Smooth muscle cell (in vitro differentiated cells): ENCODE results near the gene SMYD3. TPM values are rescaled to one million over a fixed set of nuclear protein-coding genes. Genes with fewer than 3 reads are reported as not detected.
"Not testable (repeated sequence)": the region's sequence is repeated elsewhere in the genome, so short reads cannot be mapped to it uniquely, and the experiment has no call there.

Experiments
- DNase-seq: peaks from one replicate; lab custom pipeline; 2025; ENCODE audit not compliant: unreplicated experiment; lab: John Stamatoyannopoulos, UW
- H2AFZ ChIP-seq: fragments of 200-600 bp; sonication (generic); 2 replicates; pipeline ENCODE4 v1.6.0; 2016; ENCODE audit warnings: antibody characterized with exemption, low read depth, mild to moderate bottlenecking
- H3F3A ChIP-seq: fragments of 200-600 bp; sonication (generic); 2 replicates; pipeline ENCODE4 v1.6.0; 2017; ENCODE audit warnings: antibody characterized with exemption, low read depth
- H3K27ac ChIP-seq: fragments of 200-600 bp; sonication (generic); 2 replicates; pipeline ENCODE4 v1.5.1; 2016; ENCODE audit warnings: low read depth, mild to moderate bottlenecking
- H3K27me3 ChIP-seq: fragments of 200-600 bp; sonication (generic); 2 replicates; pipeline ENCODE4 v1.6.1; 2016; ENCODE audit warnings: low read depth, mild to moderate bottlenecking
- H3K36me3 ChIP-seq: fragments of 200-600 bp; sonication (generic); 2 replicates; pipeline ENCODE4 v1.5.1; 2016; ENCODE audit warnings: low read depth
- H3K4me1 ChIP-seq: fragments of 200-600 bp; sonication (generic); 2 replicates; pipeline ENCODE4 v1.5.1; 2016; ENCODE audit warnings: low read depth
- H3K4me2 ChIP-seq: fragments of 200-600 bp; sonication (generic); 2 replicates; pipeline ENCODE4 v1.6.0; 2016; ENCODE audit warnings: mild to moderate bottlenecking
- H3K4me3 ChIP-seq: fragments of 200-600 bp; sonication (generic); 2 replicates; pipeline ENCODE4 v1.5.1; 2016; ENCODE audit warnings: mild to moderate bottlenecking
- H3K79me2 ChIP-seq: fragments of 200-600 bp; sonication (generic); 2 replicates; pipeline ENCODE4 v1.6.0; 2016; ENCODE audit warnings: low read depth, mild to moderate bottlenecking
- H3K9ac ChIP-seq: fragments of 200-600 bp; sonication (generic); 2 replicates; pipeline ENCODE4 v1.6.0; 2016; ENCODE audit warnings: low read depth
- H3K9me3 ChIP-seq: fragments of 200-600 bp; sonication (generic); replicated peaks from 2 replicates; pipeline ENCODE4 v1.5.1; 2016; ENCODE audit warnings: low read depth
- H4K20me1 ChIP-seq: fragments of 200-600 bp; sonication (generic); 2 replicates; pipeline ENCODE4 v1.6.0; 2016; ENCODE audit warnings: low read depth
- CTCF ChIP-seq: fragments of 200-600 bp; sonication (generic); IDR thresholded peaks from 2 replicates; pipeline ENCODE4 v1.5.1; 2017; ENCODE audit warnings: borderline replicate concordance, mild to moderate bottlenecking, antibody characterized with exemption; ENCODE audit not compliant: insufficient read depth, poor library complexity, severe bottlenecking
- WGBS: methylation state at CpG from one replicate; pipeline ENCODE4 v1.1.7; 2016; ENCODE audit warnings: low lambda C conversion rate; 5-methylcytosine and 5-hydroxymethylcytosine counted together
- polyA plus RNA-seq: library from polyadenylated mRNA; unstranded; fragments of >200 nt; fragmentation: Nextera tagmentation; extraction: Ambion mirVana; gene quantifications from 2 replicates; pipeline ENCODE4 v1.2.1, GENCODE V29; 2016
- total RNA-seq: library from RNA; depleted of rRNA; stranded (reverse); fragments of >200 nt; gene quantifications from 2 replicates; pipeline ENCODE4 v1.2.3, GENCODE V29; 2014

SMYD3 gene
- total and polyA plus RNA-seq, 2 experiments from 2014 or later, result 162 to 301 TPM

GRCh38 chr1:245822996-245823395, 684.1 kb downstream of the SMYD3 start:
- no peak for DNase-seq
- no peaks in the 10 kb centered on the region for H3K9me3 ChIP-seq
- no peaks in the 10 kb centered on the region for H3K27me3 ChIP-seq
- H3K9ac ChIP-seq, result peak overlapping the region; percentile 32
- no peak overlapping the region for H3K4me3 ChIP-seq
- peak overlapping the region; percentile 77 for H3K4me2 ChIP-seq
- peaks cover 8% of the 10 kb centered on the region for H3F3A ChIP-seq
- H3K4me1 ChIP-seq, result peaks cover 4% of the 10 kb centered on the region
- WGBS, result 62% methylated on average over 11 of the region's 11 CpGs
- no peak overlapping the region for H2AFZ ChIP-seq
- no peaks in the 10 kb centered on the region for H3K36me3 ChIP-seq
- no peak for TF ChIP-seq CTCF
- H3K79me2 ChIP-seq, result no peaks in the 10 kb centered on the region
- H4K20me1 ChIP-seq, result no peaks in the 10 kb centered on the region
- H3K27ac ChIP-seq, result peak overlapping the region; percentile 82

- not testable (repeated sequence) for H3K9ac ChIP-seq, H3K27ac ChIP-seq, H3K79me2 ChIP-seq, DNase-seq, H3F3A ChIP-seq, H3K4me1 ChIP-seq, H3K36me3 ChIP-seq, H3K4me2 ChIP-seq, H3K9me3 ChIP-seq, H3K27me3 ChIP-seq, H4K20me1 ChIP-seq, H2AFZ ChIP-seq, H3K4me3 ChIP-seq
- WGBS, result 98% methylated on average over 6 of the region's 6 CpGs
Measured at GRCh38 chr1:245818363-245818762, 688.7 kb downstream of the SMYD3 start.

- H4K20me1 ChIP-seq, H3K79me2 ChIP-seq, H3K27me3 ChIP-seq, H3K9me3 ChIP-seq, H2AFZ ChIP-seq, H3F3A ChIP-seq, DNase-seq, H3K4me3 ChIP-seq, H3K9ac ChIP-seq, H3K4me2 ChIP-seq, H3K4me1 ChIP-seq, H3K36me3 ChIP-seq, H3K27ac ChIP-seq: not testable (repeated sequence)
- 86% methylated on average over 18 of the region's 24 CpGs for WGBS
Measured at GRCh38 chr1:245816496-245816895, 690.6 kb downstream of the SMYD3 start.

- Histone ChIP-seq H3F3A (no peaks in the 10 kb centered on the region), H3K4me3 (no peak overlapping the region), H4K20me1 (peaks cover 8% of the 10 kb centered on the region), H3K36me3 (no peaks in the 10 kb centered on the region), H2AFZ (no peak overlapping the region), H3K79me2 (peaks cover 4% of the 10 kb centered on the region), H3K4me2 (no peak overlapping the region), H3K4me1 (peaks cover 4% of the 10 kb centered on the region), H3K9ac (no peak overlapping the region), H3K27ac (no peak overlapping the region), H3K27me3 (no peaks in the 10 kb centered on the region), H3K9me3 (no peaks in the 10 kb centered on the region)
- no peak for TF ChIP-seq CTCF
- WGBS, result 76% methylated on average over 10 of the region's 10 CpGs
- no peak for DNase-seq
Measured at GRCh38 chr1:245814651-245815050, 692.4 kb downstream of the SMYD3 start.

- Histone ChIP-seq H3K9ac (no peak overlapping the region), H4K20me1 (peaks cover 8% of the 10 kb centered on the region), H3K27ac (no peak overlapping the region), H3K79me2 (peaks cover 8% of the 10 kb centered on the region), H2AFZ (no peak overlapping the region), H3K36me3 (no peaks in the 10 kb centered on the region), H3K27me3 (no peaks in the 10 kb centered on the region), H3F3A (no peaks in the 10 kb centered on the region), H3K4me3 (no peak overlapping the region), H3K4me2 (no peak overlapping the region), H3K9me3 (no peaks in the 10 kb centered on the region), H3K4me1 (peaks cover 8% of the 10 kb centered on the region)
- no peak for DNase-seq
- TF ChIP-seq CTCF, result no peak
- 98% methylated on average over 6 of the region's 6 CpGs for WGBS
Measured at GRCh38 chr1:245812278-245812677, 694.8 kb downstream of the SMYD3 start.
